ENCODE data around the gene BTBD1. TPM values are rescaled to one million over a fixed set of nuclear protein-coding genes. Genes with fewer than 3 reads are reported as not detected.

Gene BTBD1
- polyA plus RNA-seq, 2 of the 4 experiments (the other 2 are of a cell fraction): 53.1 to 95.8 TPM

GRCh38 chr15:82972990-82973389 is 94.1 kb downstream of the BTBD1 start:
- POLR2A ChIA-PET: no interaction called here
- ATAC-seq (no peak), DNase-seq (ENCODE audit: low read depth in 1 of 2, low spot score in 1 of 2) (no peak), FAIRE-seq (no peak)
- Histone ChIP-seq H3K27ac (no peak overlapping the region), H3K4me3 (no peak overlapping the region), H3K4me2 (no peak overlapping the region), H3K9me3 (no peaks in the 10 kb centered on the region), H3K4me1 (no peaks in the 10 kb centered on the region)
- 87% methylated on average over 1 of the region's 1 CpG for whole genome bisulfite sequencing (ENCODE audit: missing lambda C conversion rate)
- no peak for TF ChIP-seq MAZ (IDR thresholded peaks at IDR 0.05; ENCODE audit: borderline replicate concordance, low read depth, low read length)
- CTCF ChIA-PET: interaction anchor here (0.9 to 1.0 kb wide), 2 partner anchors 13 to 19 kb away, joined by 3 read pairs; partner anchors contain the start of gene RAMAC

GRCh38 chr15:82971218-82971984 is 95.7 kb downstream of the BTBD1 start:
- DNase-seq (ENCODE audit: low read depth in 1 of 2, low spot score in 1 of 2): no peak

More at GRCh38 chr15:82971218-82971984, 95.7 kb downstream of the BTBD1 start:
- POLR2A ChIA-PET: interaction anchor here (0.9 kb wide), 1 partner anchor 14 kb away, joined by 4 read pairs; the partner anchor contains the start of gene RAMAC
- H3K27ac ChIP-seq: no peak overlapping the region
- WGBS (ENCODE audit: missing lambda C conversion rate): 45% methylated on average over 2 of the region's 2 CpGs
- TF ChIP-seq CBX8 (IDR thresholded peaks at IDR 0.05): no peak
- no peak for TF ChIP-seq KDM1A (IDR thresholded peaks at IDR 0.05; ENCODE audit: low read depth)
- TF ChIP-seq ZFP36 (IDR thresholded peaks at IDR 0.05; ENCODE audit: borderline replicate concordance, partially characterized antibody): no peak
- no peak for TF ChIP-seq REST (IDR thresholded peaks at IDR 0.05)
- no peak for TF ChIP-seq HMGXB4 (CRISPR knock-in tag; IDR thresholded peaks at IDR 0.05; ENCODE audit: borderline replicate concordance)
- no peak for TF ChIP-seq POLR2A (IDR thresholded peaks at IDR 0.05; ENCODE audit: low read length)
- no peak for TF ChIP-seq USF2 (IDR thresholded peaks at IDR 0.05)
- no peak for TF ChIP-seq BCL3 (IDR thresholded peaks at IDR 0.05)
- no peak for TF ChIP-seq EHF (CRISPR knock-in tag; IDR thresholded peaks at IDR 0.05)
- TF ChIP-seq TFCP2L1 (CRISPR knock-in tag; IDR thresholded peaks at IDR 0.05): no peak
- no peak for TF ChIP-seq MAFK (IDR thresholded peaks at IDR 0.05; ENCODE audit: partially characterized antibody)
- no peak for TF ChIP-seq RFX5 (IDR thresholded peaks at IDR 0.05)
- TF ChIP-seq HOXA7 (CRISPR knock-in tag; IDR thresholded peaks at IDR 0.05): no peak
- no peak for TF ChIP-seq HOXB5 (CRISPR knock-in tag; IDR thresholded peaks at IDR 0.05)
- no peak for TF ChIP-seq RNF2 (IDR thresholded peaks at IDR 0.05; ENCODE audit: borderline replicate concordance, low read depth)
- no peak for TF ChIP-seq ESRRA (IDR thresholded peaks at IDR 0.05; ENCODE audit: borderline replicate concordance, low read length)
- ATAC-seq (no peak), FAIRE-seq (no peak)
- H3K4me3 ChIP-seq: no peak overlapping the region
- H3K4me2 ChIP-seq: no peak overlapping the region
- H3K9me3 ChIP-seq: no peaks in the 10 kb centered on the region
- H3K4me1 ChIP-seq: no peaks in the 10 kb centered on the region
- CTCF ChIA-PET: interaction anchor here (0.7 to 1.8 kb wide), 4 partner anchors 32 to 175 kb away, joined by 3 to 8 read pairs (median 4); partner anchors contain the start of gene C15orf40

All from A549 (cell line).